Mononuclear cell (primary cell): ENCODE data around the gene RNMT. TPM values are rescaled to one million over a fixed set of nuclear protein-coding genes. Genes with fewer than 3 reads are reported as not detected.
"Not testable (repeated sequence)": the region's sequence is repeated elsewhere in the genome, so short reads cannot be mapped to it uniquely, and the experiment has no call there.

Experiments
- H3K27me3 ChIP-seq: 2 replicates; pipeline ENCODE4 v1.6.0; 2011; ENCODE audit warnings: low read length, control low read depth; ENCODE audit not compliant: insufficient read depth
- H3K4me1 ChIP-seq: 2 replicates; pipeline ENCODE4 v1.5.1; 2011; ENCODE audit warnings: mild to moderate bottlenecking, low read length, control low read depth; ENCODE audit not compliant: insufficient read depth
- H3K4me3 ChIP-seq: 2 replicates; pipeline ENCODE4 v1.5.1; 2011; ENCODE audit warnings: mild to moderate bottlenecking, low read length, moderate library complexity
- H3K9me3 ChIP-seq: 2 replicates; pipeline ENCODE4 v1.5.1; 2011; ENCODE audit warnings: low read depth, mild to moderate bottlenecking, control low read depth, low read length
- total RNA-seq: library from RNA; depleted of rRNA; stranded (reverse); fragments of >200 nt; gene quantifications from one replicate; pipeline ENCODE4 v1.2.3, GENCODE V29; 2012

RNMT gene
- total RNA-seq, 1 donor, result 108 TPM

DNA sequence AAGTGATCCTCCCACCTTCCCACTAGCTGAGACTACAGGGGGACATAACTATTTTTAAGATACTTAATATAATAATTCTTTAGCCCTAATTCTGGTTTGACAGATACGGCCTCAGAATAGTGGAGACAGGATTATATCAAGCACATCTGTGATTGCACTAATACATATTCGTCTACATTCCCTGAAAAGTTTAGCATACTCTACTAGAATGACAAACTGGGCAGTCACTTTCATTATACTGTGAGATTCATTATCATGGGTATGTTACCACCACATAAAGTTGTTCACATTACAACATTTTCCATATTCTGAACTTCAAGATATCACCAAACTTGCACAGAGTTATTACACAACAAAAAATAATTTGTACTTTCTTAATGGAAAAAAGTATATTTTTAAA, 11.1 kb upstream of the RNMT start:
- Histone ChIP-seq H3K4me1 (no peaks in the 10 kb centered on the region), H3K4me3 (no peak overlapping the region), H3K9me3 (no peaks in the 10 kb centered on the region)

GRCh38 chr18:13716916-13717315, 9.6 kb upstream of the RNMT start:
- no peaks in the 10 kb centered on the region for H3K27me3 ChIP-seq
- H3K9me3 ChIP-seq, result no peaks in the 10 kb centered on the region
- H3K4me3 ChIP-seq, result no peak overlapping the region
- no peaks in the 10 kb centered on the region for H3K4me1 ChIP-seq

More for the DNA sequence above, 11.1 kb upstream of the RNMT start:
- H3K27me3 ChIP-seq, result no peaks in the 10 kb centered on the region

- peaks cover 2% of the 10 kb centered on the region for H3K4me1 ChIP-seq
These were observed 6.3 kb upstream of the RNMT start for GRCh38 chr18:13720123-13720522.

GRCh38 chr18:13720847-13721246, 5.6 kb upstream of the RNMT start:
- Histone ChIP-seq H3K4me3 (no peak overlapping the region), H3K9me3 (no peaks in the 10 kb centered on the region), H3K27me3 (no peaks in the 10 kb centered on the region), H3K4me1 (peaks cover 9% of the 10 kb centered on the region)

More at GRCh38 chr18:13720123-13720522, 6.3 kb upstream of the RNMT start:
- no peak overlapping the region for H3K4me3 ChIP-seq
- H3K27me3 ChIP-seq, result no peaks in the 10 kb centered on the region
- no peaks in the 10 kb centered on the region for H3K9me3 ChIP-seq

DNA sequence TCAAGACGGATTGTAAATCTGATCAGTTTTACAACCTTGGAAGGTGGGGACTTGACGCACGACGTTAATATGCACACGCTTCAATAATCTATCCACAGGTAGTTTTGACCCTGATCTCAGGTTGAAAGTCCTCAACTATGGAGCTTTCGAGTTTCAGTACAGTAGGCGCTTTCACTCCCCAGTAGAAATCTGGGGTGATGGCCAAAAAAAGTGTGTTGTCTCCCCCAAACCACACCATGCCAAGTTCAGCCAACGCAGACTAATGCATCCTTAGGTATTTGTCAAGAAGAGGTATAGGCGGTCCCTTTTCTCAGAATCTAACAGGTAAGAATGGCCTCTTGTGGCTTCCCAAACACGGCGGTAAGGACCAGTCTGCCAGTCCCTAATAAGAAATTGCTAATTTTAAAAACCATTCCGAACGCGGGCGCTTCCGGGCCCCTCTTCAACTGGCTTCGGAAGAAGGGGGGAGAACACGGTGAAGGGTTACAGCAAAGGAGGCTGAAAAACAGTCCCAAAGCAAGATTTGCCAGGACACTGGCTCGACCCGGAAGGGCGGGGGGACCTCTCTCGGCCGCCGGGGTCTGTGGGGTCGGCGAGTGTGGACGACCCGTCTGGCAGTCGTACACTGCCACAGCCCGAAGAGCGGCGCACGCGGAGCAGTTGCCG, 774 bp upstream of the RNMT start:
- Histone ChIP-seq H3K4me1 (peaks cover 31% of the 10 kb centered on the region), H3K9me3 (no peaks in the 10 kb centered on the region), H3K27me3 (no peaks in the 10 kb centered on the region), H3K4me3 (peak overlapping the region; percentile 69)

GRCh38 chr18:13726972-13727331, 479 bp downstream of the RNMT start:
- Histone ChIP-seq H3K27me3 (no peaks in the 10 kb centered on the region), H3K4me1 (peaks cover 31% of the 10 kb centered on the region), H3K9me3 (no peaks in the 10 kb centered on the region), H3K4me3 (peak overlapping the region; percentile 69)

- Histone ChIP-seq H3K27me3 (no peaks in the 10 kb centered on the region), H3K4me1 (peaks cover 26% of the 10 kb centered on the region), H3K9me3 (no peaks in the 10 kb centered on the region), H3K4me3 (no peak overlapping the region)
These were observed 4.0 kb downstream of the RNMT start for GRCh38 chr18:13730481-13730880.

- Histone ChIP-seq H3K4me1 (no peaks in the 10 kb centered on the region), H3K4me3 (no peak overlapping the region), H3K9me3 (no peaks in the 10 kb centered on the region), H3K27me3 (no peaks in the 10 kb centered on the region)
These were observed 9.2 kb downstream of the RNMT start for GRCh38 chr18:13735681-13736080.

DNA sequence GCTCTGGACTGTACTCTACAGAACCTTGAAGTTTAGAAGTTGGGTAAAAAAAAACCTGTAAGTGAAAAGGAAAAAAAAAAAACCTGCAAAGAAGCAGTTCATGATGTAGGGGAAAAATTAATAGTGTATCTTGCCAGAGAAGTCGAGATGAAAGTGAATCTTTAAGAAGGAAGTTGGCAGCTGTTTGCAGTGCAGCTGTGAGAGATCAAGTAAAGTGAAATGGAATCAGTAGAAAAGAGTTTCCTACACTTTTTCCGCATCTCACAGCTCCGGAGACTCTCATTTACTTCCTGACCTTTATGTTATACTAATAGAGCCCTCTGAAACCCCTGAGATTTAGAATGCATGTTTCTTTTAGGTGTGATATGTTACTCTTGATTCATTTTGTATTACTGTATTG, 19.2 kb downstream of the RNMT start:
- Histone ChIP-seq H3K4me3 (no peak overlapping the region), H3K4me1 (no peaks in the 10 kb centered on the region), H3K27me3 (no peaks in the 10 kb centered on the region), H3K9me3 (no peaks in the 10 kb centered on the region)

GRCh38 chr18:13746633-13747032, 20.2 kb downstream of the RNMT start:
- H3K27me3 ChIP-seq, result no peaks in the 10 kb centered on the region
- H3K4me3 ChIP-seq, result no peak overlapping the region
- H3K9me3 ChIP-seq, result no peaks in the 10 kb centered on the region
- no peaks in the 10 kb centered on the region for H3K4me1 ChIP-seq

DNA sequence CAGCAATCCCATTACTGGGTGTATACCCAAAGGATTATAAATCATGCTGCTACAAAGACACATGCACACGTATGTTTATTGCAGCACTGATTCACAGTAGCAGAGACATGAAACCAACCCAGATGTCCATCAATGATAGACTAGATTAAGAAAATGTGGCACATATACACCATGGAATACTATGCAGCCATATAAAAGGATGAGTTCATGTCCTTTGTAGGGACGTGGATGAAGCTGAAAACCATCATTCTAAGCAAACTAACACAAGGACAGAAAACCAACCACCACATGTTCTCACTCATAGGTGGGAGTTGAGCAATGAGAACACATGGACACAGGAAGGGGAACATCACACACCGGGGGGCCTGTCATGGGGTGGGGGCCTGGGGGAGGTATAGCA, 25.1 kb downstream of the RNMT start:
- not testable (repeated sequence) for H3K4me1 ChIP-seq, H3K4me3 ChIP-seq, H3K9me3 ChIP-seq, H3K27me3 ChIP-seq

DNA sequence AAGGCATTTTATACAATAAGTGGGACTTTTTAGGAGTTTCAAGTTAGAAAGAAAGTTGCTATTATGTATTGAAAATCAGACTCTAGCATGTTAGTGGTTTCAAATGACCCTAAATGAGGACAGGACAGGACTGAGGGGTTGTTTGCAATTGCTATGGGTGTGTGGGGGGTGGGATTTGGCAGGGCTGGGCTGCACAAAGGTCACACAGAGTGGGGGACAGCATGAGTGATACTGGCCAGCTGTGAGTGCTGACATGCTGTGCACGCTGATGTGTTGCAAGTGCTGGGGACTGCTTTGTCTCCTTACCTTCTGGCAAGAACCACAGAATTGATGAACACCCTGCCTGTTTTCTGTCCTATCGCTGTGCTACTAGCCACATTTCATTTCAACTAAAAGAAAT, 29.8 kb downstream of the RNMT start:
- Histone ChIP-seq H3K4me1 (no peaks in the 10 kb centered on the region), H3K4me3 (no peak overlapping the region), H3K9me3 (no peaks in the 10 kb centered on the region), H3K27me3 (no peaks in the 10 kb centered on the region)

- H3K4me1 ChIP-seq, result no peaks in the 10 kb centered on the region
- H3K27me3 ChIP-seq, result no peaks in the 10 kb centered on the region
- no peaks in the 10 kb centered on the region for H3K9me3 ChIP-seq
- no peak overlapping the region for H3K4me3 ChIP-seq
These were observed 30.2 kb downstream of the RNMT start for GRCh38 chr18:13756671-13757070.

DNA sequence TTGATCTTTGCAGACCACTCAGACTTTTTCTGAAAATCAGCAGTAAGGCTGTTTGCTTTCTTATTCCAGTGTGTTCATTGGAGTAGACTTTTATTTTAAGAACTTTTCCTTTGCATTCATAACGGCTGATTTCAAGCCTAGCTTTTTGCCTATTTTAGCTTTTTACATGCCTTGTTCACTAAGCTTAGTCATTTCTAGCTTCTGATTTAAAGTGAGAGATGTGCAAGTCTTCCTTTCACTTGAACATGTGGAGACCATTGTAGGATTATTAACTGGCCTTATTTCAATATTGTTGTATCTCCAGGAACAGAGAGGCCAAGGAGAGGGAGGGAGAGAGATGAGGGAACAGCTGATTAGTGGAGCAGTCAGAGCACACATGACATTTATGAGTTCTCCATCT, 32.1 kb downstream of the RNMT start:
- Histone ChIP-seq H3K4me3 (no peak overlapping the region), H3K27me3 (no peaks in the 10 kb centered on the region), H3K9me3 (no peaks in the 10 kb centered on the region), H3K4me1 (no peaks in the 10 kb centered on the region)

DNA sequence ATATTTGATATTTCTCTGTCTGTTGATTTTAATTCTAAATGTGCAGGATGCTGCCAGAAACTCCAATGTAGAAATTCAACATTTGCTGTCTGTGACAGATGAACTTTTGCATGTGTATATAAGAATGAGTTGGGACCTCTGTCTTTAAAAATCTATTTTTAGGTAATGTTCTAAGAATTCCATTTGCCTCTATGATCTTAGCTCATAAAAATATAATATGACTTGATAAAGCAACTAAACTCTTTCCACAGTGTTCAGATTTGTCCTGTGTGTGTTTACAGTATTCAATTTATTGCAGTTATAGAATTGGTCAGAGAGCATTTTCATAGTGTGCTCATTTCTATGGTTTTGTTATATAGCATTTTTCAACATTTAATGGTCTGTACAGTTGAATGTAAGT, 33.6 kb downstream of the RNMT start:
- H3K9me3 ChIP-seq, result no peaks in the 10 kb centered on the region
- H3K4me3 ChIP-seq, result no peak overlapping the region
- no peaks in the 10 kb centered on the region for H3K27me3 ChIP-seq
- no peaks in the 10 kb centered on the region for H3K4me1 ChIP-seq

DNA sequence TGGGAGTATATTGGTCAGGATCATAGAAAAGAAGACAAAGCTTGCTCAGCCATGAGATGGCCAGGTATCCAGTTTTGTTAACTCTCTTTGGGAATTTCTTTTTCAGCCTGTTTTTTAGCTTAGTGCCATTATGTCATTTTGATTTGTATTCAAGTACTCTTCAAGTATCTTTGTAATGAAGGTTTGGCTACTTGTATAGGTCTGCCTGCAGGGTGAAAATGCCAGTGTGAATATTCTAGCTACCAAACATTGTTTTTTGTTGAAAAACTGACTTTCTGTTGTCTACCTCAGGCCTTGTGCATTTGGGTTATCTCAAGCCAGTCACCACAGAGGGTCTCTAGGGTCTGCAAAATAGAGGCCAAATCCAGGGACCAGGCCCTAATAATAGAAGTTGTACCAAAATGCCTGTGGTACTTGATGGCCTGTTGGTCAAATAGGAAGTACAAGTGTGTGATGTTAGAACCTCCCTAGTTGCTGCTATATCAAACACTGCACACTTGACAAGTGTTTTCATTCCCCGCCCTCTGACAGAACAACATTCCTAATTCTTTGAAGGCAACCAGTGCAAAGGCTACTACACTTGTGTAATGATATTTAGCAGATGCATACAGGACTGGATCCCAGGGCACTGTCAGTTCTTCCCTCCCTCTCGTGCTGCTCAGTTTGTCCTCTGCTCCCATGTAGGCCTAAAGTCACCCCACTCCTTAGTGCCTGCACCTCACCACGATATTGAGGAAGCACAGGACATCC, 36.4 kb downstream of the RNMT start:
- no peaks in the 10 kb centered on the region for H3K4me1 ChIP-seq
- peaks cover 15% of the 10 kb centered on the region for H3K9me3 ChIP-seq
- no peaks in the 10 kb centered on the region for H3K27me3 ChIP-seq
- H3K4me3 ChIP-seq, result no peak overlapping the region
